ENCODE data around the gene SNRK.

Gene SNRK

GRCh38 chr3:43371494-43371893 lies 85.2 kb downstream of the SNRK start:
- DNase-seq (ENCODE audit: low read depth) = no peak

- DNase-seq (ENCODE audit: low read depth) = no peak
Measured at GRCh38 chr3:43372007-43372740, 85.8 kb downstream of the SNRK start.

GRCh38 chr3:43372809-43373559 lies 86.6 kb downstream of the SNRK start:
- no peak for DNase-seq (ENCODE audit: low read depth)

- no peak for DNase-seq (ENCODE audit: low read depth)
Measured at GRCh38 chr3:43373560-43373928, 87.2 kb downstream of the SNRK start.

- peak; percentile 22 for DNase-seq (ENCODE audit: low read depth)
Measured at GRCh38 chr3:43378066-43378935, 92.0 kb downstream of the SNRK start.

- DNase-seq (ENCODE audit: low read depth) = no peak
Measured at GRCh38 chr3:43379343-43379742, 93.0 kb downstream of the SNRK start.

- no peak for DNase-seq (ENCODE audit: low read depth)
Measured at GRCh38 chr3:43388175-43388574, 101.8 kb downstream of the SNRK start.

- DNase-seq (ENCODE audit: low read depth) = no peak
Measured at GRCh38 chr3:43388915-43389314, 102.6 kb downstream of the SNRK start.

GRCh38 chr3:43389388-43390254 lies 103.3 kb downstream of the SNRK start:
- DNase-seq (ENCODE audit: low read depth) = peak; percentile 15

- no peak for DNase-seq (ENCODE audit: low read depth)
Measured at GRCh38 chr3:43390255-43390588, 103.9 kb downstream of the SNRK start.

GRCh38 chr3:43391621-43392020 lies 105.3 kb downstream of the SNRK start:
- DNase-seq (ENCODE audit: low read depth) = no peak

GRCh38 chr3:43394041-43394554 lies 107.8 kb downstream of the SNRK start:
- DNase-seq (ENCODE audit: low read depth) = no peak

- DNase-seq (ENCODE audit: low read depth) = no peak
Measured at GRCh38 chr3:43399034-43399433, 112.7 kb downstream of the SNRK start.

GRCh38 chr3:43400167-43400566 lies 113.8 kb downstream of the SNRK start:
- DNase-seq (ENCODE audit: low read depth) = no peak
